CMK (cell line): Measurements from ENCODE around the gene MPC2.
"Not testable (repeated sequence)": the region's sequence is repeated elsewhere in the genome, so short reads cannot be mapped to it uniquely, and the experiment has no call there.

Source experiments
- DNase-seq: peaks from one replicate; pipeline ENCODE4 v3.0.0-alpha.2; 2010; ENCODE audit warnings: low read depth

Gene MPC2

DNA sequence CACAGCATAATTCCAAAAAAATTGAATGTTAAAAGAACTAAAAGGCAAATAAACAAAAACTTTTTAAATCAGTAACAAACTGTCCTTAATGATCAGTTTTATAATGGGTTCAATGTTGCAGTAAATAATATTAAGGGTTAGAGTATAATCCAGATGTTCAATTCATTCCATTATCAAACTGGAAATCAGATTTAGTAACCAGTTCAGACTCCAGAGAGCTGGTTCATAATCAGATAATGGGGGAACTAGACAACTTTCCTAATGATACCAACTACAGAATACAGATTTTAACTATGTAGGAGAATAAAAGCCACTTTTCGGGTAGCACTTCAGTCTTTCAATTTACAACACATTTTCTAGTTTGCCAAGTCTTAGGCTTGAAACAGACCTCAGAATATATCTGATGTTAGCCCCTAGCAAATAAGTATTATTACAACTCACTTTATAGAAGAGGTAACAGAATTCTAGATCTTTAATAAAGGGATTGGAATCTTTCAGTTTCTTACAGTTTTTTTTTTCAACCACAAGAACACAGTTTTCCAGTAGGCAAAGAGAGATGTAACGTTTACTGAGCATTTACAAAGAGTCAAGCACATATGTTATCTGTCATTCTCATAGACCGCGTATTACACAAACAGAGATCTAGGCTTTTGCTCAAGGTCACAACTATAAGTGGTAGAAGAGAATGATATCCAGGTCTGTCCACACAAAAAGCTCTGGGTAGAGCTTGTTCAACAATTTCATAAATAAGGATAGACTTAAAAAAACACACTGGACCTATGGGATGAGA lies 2.3 kb downstream of the MPC2 start:
- no peak for DNase-seq

DNA sequence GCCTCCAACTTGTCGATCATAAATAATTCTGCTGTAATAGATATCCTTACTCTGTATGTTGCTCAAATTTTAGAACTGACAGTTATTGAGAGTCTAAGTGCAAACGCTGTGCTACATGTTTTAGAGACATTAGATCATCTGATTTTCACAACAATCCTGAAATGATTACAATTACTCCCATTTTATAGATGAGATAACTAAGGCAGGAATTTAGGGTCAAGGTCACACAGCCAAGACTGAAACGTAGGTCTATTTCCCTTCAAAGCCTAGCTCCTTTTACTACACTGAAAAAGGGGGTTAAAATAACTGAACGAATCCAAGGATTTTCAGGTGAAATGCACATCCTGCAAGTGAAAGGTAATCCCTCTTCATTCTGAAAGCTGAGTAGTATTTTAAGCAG lies 3.1 kb downstream of the MPC2 start:
- no peak for DNase-seq

DNA sequence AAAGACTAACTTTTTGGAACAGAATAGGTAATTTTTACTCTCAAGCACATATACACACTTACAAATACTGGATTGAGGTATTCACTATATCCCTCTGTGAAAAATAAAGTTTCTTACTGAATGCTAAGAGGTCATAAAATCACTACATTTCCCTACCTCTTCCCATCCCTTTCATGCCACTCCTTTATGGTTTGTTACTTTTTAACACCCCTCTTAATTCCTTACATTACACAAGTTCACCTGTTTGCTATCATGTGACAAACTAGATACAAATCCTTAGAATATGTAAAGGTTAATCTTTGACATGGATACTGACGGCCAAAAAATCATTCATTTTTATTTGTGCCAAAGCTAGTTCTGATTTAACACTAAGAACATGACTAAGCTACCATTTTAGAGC lies 7.1 kb downstream of the MPC2 start:
- no peak for DNase-seq

DNA sequence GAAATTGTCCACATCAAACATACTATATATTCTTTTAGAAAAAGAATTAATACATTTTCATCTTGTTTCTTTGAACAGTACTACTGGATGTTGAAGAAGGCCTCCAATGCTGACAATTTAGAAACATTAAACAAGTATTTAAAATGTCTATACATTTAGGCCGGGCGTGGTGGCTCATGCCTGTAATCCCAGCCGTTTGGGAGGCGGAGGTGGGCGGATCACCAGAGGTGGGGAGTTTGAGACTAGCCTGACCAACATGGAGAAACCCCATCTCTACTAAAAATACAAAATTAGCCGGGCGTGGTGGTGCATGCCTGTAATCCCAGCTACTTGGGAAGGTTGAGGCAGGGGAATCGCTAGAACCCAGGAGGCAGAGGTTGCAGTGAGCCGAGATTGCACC lies 8.0 kb downstream of the MPC2 start:
- DNase-seq = not testable (repeated sequence)

DNA sequence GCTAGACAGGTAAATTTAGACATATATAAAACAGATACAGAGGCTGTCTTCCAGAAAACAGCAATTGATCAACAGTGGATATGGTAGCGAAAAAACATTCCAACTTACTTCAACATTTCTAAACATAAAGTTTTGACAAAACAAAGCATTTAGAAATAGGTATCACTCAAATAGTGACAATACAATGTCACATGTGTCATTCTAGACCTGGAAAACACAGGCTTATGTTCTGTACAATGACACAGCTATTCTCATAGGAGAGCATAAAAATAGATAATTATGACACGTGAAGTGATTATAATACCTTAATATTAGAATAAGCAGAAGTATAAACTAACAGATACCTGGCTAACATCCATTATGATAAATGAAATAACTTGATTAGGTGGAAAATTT lies 8.4 kb downstream of the MPC2 start:
- DNase-seq = no peak

DNA sequence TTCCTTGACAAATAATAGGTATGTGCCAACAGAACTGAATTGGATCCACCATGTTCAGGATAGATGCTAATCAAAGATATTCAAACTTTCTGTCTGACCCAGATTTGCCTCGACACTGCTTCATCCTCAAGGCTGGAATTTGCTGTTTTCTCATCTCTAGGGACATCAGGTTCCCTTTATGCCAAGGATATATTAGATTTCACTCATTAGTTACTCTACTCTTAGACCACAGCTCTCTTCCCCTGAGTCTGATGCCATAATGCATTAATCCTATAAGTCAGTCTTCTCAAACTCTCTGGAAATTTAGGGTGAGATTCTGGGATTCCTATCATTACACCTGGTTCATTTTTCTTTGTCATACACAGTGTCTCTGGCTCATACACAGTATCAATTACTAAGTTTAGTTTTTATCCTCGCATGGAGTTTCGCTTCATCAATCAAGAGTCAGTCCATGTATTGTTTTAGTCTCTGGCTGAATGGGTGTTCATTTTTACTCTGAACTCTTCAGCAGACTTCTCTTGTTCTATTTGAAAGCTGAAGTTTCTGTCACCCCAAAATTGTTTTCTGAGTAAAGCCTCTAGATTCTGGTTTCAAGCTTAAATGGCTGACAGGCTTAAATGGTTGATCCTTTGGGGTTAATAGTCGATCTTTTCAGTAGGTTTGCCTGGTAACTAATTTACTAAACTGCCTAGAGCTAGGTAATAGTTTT lies 9.7 kb downstream of the MPC2 start:
- DNase-seq = no peak

DNA sequence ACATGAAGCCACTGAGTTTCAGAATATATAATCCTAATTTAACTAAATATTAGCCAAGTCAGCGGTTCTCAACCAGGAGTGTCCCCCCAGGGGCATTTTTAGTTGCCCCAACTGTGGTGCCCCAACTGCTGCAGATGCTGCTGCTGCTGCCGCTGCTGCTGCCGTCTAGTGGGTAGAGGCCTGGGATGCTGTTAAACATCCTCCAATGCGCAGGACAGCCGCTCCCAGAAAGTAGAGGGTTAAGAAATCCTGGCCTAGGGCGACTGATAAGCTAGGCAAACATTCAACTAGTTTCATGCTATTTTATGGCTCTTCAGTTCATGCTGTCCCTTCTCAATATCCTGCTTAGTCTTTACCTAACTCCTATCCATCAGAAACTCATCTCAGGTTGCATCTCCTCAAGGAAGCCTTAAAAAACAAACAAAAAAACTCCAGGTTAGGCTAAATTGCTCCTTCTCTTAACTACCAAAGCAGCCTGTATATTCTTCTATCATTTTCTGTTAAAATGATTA lies 10.3 kb downstream of the MPC2 start:
- no peak for DNase-seq

DNA sequence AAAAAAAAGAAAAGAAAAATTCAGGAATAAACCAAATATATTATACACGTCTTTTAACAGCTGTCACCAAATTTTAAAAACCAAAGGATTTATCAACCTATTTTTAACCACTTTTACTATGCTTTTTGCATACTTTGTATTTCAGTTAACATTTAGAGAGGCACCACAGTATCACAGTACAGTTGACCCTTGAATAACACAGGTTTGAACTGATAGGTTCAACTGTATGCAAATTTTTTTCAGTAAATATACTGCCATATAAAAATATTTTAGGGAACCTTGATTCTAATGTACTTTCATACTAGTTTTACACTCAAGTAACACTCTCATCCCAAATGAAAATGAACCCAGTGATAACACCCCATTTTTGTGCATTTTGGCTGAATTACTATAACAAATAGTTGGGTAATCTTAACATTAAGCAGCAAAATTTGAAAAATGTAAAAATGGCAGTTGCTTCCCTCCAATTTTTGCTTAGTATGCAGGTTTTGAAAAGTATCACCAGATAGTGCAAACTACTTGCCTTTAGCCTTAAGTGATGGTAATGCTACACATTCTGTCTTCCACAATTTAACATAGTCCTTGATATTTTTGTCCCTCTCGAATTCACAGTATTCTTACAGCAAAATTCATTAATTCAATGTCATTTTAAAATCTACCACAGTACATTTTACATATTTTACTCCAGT lies 12.2 kb downstream of the MPC2 start:
- no peak for DNase-seq

DNA sequence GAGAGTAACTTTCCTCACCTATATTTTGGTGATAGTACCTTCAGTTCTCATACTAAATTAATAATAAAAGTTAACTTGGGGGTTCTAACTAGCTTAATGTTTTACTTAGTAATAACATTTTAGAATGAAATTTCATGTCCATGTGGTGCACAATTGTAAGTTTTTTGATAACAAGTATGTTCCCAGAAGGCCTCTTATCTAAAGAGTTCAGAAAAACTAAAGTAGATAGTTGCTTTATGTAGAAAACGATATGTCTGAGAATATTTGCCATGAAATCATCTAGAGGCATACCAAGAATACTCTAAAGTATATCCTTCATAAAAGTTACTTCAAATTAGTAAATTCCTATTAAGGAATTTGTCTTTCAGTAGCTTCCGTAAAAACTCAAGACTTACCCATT lies 12.8 kb downstream of the MPC2 start:
- DNase-seq = no peak

DNA sequence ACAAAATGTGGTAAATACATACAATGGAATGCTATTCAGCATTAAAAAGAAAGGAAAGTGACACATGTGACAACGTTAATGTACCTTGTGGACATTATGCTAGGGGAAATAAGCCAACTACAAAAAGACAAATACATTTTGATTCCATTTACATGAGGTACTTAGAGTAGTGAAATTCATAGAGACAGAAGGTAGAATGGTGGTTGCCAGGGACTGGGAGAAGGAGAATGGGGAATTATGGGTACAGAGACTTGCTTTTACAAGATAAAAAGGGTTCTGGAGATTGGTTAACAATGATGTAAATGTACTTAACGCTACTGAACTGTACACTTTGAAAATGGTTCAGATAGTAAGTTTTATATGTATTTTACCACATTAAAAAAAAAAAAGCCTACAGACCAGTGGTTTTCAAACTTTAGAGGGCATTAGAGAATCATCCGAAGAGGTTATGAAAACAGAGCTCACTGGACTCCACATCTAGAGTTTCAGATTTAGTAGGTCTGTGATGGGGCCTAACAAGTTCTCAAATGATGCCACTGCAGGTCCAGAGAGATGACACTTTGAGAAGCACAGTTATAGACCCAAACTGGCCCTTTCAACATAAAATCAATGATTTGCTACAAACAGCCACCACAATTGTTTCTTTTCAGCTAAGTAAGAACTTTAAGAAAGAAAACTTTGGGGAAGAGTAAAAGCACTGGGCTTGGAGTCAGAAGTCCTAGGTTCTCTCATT lies 13.4 kb downstream of the MPC2 start:
- DNase-seq = no peak

DNA sequence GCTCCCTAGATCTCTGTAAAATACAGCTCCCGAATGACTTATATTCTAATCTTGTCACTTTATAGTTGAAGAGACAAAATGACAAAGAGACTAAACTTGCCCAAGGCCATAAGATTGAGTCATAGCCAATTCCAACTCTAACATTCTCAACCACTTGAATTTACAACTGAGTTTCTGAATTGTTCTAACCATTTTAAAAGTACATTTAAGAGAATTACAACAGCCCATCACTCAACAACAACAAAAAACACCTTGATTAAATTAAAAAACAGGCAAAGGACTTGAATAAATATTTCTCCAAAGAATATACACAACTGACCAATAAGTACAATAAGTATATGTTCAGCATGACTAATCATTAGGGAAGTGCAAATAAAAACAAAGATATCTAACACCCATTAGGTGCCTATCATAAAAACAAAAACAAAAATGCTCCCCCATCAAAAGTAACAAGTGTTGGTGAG lies 14.2 kb downstream of the MPC2 start:
- DNase-seq = no peak

DNA sequence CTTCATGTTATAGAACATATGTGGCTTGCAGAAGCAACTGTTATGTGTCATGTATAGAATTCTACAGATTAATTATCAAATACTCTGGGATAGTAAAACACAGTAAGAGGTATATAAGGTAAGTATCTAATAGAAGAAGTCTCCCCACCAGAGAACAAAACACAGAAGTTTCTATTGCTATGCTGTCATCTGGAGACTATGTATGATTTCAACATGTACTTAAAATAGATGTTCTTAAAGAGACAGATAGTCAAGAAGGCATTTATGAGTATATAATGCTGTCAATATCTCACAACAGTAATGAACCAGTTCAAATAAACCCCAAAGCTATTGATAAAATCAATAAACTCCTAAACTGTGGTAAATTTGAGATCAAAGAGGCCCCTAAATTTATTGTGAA lies 14.8 kb downstream of the MPC2 start:
- DNase-seq = no peak

DNA sequence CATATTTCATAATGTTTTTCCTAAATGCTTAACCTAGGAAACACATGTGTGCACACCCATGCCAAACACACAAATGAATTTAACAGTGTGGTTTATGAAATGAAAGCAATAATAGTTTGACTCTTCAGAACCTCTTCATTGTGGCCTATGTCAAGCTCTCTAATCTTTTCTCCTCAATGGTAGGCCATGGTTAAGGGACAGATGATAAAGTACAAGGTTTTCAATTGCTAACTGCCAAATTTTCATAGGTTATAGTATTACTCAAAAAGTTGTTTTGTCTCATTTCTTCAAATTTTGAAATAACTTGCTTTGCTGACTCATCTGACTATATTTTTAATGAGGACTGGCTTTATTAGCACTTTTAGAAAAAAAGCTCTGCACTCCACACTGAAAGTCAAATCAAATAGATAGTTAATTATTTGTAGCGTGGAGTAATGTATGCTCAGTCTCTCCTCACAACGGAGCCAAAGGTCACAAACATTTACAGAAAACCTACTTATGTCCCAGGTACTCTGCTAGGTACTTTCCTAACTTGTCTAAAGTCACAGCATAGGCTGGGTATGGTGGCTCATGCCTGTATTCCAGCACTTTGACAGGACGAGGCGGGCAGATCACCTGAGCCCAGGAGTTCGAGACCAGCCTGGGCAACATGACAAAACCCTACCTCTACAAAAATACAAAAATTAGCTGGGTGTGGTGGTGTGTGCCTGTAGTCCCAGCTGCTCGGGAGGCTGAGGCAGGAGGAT lies 19.9 kb downstream of the MPC2 start:
- no peak for DNase-seq

DNA sequence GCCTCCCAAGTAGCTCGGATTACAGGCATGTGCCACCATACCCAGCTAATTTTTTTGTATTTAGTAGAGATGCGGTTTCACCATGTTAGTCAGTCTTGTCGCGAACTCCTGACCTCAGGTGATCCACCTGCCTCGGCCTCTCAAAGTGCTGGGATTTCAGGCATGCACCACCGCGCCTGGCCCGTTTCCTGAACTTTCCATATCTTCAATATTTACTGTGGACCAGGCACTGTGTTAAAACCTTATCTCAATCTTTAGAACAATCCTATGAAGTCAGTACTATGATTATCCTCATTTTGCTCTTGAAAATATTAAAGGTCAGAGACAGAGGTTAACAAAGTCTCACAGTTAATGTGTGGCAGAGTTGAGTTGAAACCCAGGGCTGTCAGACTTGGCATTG lies 21.3 kb downstream of the MPC2 start:
- DNase-seq = no peak

DNA sequence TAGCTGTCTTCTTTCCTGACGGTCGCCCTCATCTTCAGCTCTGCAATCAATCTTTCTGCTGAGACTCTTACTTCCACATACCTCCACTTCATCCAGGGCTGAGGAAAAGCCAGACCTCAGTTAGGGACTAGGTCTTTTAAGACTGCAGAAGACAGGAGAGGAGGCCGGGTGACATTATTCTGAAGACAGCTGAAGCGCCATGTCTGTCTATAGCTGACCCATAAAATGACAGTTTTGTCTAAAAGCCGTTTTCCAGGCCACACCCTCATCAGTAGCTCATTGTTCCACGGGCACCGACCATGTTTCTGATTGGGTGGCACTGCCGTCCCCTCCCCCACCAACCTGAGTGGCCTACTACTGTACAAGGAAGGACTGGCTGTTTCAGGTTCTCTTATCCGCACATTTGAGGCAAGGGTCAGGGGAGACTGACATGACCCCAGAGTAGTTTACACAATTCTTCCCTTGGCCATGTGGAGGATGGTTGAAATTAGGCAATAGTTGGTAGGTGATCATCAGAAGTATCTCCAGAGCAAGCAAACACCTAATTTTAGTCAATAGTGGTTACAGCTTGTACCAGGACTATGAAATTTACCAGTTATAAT lies 22.9 kb downstream of the MPC2 start, which contains the start of gene ADCY10:
ADCY10 (minus strand) TSS at position 240 of the 602 bp plus-strand sequence. CDS start 8,994 bp downstream, outside the sequence.
- DNase-seq = no peak

DNA sequence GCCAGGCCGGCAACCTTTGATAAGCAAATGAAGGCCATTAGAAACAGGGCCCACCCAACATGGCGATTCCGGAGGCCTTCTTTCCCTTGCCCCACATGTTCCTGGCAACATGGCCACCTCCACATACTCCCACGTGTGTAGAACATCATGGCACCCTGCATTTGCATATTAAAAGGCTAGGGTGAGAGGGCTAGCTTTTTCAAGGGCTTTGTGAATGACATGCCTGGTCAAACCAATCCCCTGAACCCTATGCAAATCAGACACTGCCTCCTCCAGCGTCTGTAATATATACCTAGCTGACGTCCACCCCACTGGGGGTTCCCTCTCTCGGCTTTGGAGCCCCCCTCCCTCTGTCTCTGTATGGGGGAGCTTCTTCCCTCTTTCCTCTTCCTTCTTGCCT lies 24.6 kb downstream of the MPC2 start:
- DNase-seq = no peak

DNA sequence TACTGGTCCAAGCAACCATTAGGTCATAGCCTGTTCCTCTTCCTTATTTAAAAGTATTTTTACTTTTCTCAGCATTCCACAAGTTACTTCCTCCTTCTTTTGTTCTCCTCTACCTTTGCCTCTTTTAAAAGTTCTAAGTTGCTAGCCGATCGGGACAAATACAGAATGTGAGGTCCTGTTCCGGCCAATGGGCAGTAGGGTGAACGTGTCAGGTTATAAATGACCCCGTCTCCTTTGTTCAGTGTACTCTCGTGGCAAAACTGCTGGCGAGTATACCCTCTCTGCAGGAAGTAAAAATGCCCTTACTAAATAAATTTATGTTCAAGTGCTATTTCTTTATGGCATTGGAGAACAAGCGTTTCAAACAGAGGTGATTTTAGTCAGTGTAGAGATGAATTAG lies 25.5 kb downstream of the MPC2 start:
- no peak for DNase-seq

DNA sequence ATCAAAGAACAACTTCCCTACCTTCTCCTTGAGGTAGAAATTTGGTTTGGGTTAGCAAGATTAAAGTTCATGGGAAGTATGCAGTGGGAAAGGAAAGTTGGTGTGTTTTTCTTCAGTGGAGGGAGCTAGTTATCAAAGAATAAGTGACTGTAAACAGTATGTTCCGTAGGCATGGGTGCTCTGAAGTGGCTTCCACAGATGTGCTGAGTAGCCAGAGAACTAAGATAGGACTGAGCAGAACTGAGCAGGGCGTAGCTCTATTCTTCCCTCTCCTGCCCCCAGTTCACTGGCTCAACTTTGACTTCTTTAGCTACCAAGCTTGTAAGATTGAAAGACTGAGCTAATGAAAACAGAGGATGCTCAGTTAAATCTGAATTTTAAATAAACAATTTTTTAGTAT lies 26.3 kb downstream of the MPC2 start:
- DNase-seq = no peak

DNA sequence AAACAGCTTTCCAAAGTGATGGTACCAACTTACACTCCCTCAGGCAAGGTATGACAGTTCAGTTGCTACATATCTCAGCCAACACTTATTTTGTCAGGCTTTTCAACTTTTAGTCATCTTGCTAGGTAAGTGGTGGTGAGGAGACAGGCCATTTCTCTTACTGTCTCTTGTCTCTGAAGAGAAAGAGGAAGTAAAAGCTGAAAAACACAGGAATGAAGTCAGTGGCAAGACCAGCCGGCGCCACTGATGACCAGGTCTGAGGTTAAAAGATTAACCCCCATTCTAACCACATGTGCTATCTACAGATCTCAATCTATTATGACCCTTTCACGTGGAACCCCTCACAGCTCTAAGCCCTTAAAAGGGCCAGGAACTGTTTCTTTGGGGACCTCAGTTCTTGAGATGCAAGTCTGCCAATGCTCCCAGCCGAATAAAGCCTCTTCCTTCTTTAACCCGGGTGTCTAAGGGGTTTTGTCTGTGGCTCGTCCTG lies 27.1 kb downstream of the MPC2 start:
- peak; percentile 45 for DNase-seq

DNA sequence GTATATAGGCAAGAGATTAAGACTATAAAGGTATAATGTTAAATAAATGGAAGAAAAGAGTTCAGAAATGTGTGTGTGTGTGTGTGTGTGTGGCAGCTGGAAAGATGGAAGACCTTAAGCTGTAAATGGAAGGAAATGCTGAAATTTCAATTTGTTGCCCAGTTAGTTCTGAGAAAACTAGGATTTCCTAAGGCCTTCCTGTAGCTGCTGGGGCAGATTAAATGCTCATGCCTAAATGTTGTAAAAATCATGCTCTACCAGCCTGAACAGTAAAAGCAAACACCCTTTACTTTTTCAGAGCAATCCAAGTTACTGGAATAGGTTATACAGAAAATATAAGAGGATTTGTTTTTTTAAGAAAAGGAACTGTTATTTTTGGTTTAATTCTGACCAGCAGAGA lies 31.2 kb downstream of the MPC2 start:
- no peak for DNase-seq

DNA sequence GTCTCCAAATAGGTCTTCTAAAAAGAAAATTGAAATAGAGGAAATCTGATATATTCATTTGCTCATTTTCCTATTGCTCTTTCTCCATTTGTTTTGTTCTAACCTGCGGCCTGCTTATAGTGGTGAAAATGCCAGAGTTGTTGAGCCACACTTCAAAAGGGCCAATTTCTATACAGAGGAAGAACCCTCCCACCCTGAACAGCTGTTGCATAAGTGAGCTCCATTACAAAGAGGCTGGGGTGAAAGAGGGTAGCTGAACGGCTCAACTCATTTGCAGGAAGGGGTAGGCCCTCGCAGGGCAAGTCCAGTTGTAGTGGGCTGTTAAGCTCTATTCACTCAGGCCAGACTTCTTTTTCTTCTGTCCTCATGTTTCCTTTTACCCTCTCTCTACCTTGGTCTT lies 31.7 kb downstream of the MPC2 start:
- no peak for DNase-seq
